Cardiac fibroblast (primary cell): ENCODE data around the gene CDC16.
"Not testable (repeated sequence)": the region's sequence is repeated elsewhere in the genome, so short reads cannot be mapped to it uniquely, and the experiment has no call there.

ENCODE experiments used
- DNase-seq, 2 donors: peaks; one replicate each; pipeline versions ENCODE4 v3.0.0 to v3.0.0-alpha.2; 2010; ENCODE audit warnings: low read depth in 2 of 2
- H3K4me3 ChIP-seq, 2 donors: replicated peaks in 1 of 2; 1 replicate in 1 of 2; 2 replicates in 1 of 2; pipeline ENCODE4 v1.5.1; 2011; ENCODE audit warnings: low read depth in 2 of 2, low read length in 2 of 2, mild to moderate bottlenecking in 2 of 2, moderate library complexity in 1 of 2
- CTCF ChIP-seq: IDR thresholded peaks from one replicate; pipeline ENCODE4 v1.5.1; 2011; ENCODE audit warnings: low read depth, mild to moderate bottlenecking, low read length, inconsistent platforms

The CDC16 gene

GRCh38 chr13:114249077-114249476, 14.4 kb downstream of the CDC16 start:
- no peak overlapping the region for H3K4me3 ChIP-seq
- TF ChIP-seq CTCF: no peak
- no peak for DNase-seq

GRCh38 chr13:114251639-114252440, 17.1 kb downstream of the CDC16 start:
- H3K4me3 ChIP-seq, DNase-seq: not testable (repeated sequence)

- no peak for DNase-seq
- no peak for TF ChIP-seq CTCF
- H3K4me3 ChIP-seq: no peak overlapping the region
Measured at GRCh38 chr13:114256547-114256946, 21.9 kb downstream of the CDC16 start.

- no peak for TF ChIP-seq CTCF
- no peak overlapping the region for H3K4me3 ChIP-seq
- no peak for DNase-seq
Measured at GRCh38 chr13:114257014-114257413, 22.3 kb downstream of the CDC16 start.

- TF ChIP-seq CTCF: no peak
- DNase-seq: no peak
- H3K4me3 ChIP-seq: no peak overlapping the region
Measured at GRCh38 chr13:114258589-114258988, 23.9 kb downstream of the CDC16 start.

GRCh38 chr13:114259374-114259773, 24.7 kb downstream of the CDC16 start:
- no peak for DNase-seq
- H3K4me3 ChIP-seq: no peak overlapping the region
- no peak for TF ChIP-seq CTCF

GRCh38 chr13:114259974-114260373, 25.3 kb downstream of the CDC16 start:
- DNase-seq: no peak
- H3K4me3 ChIP-seq: no peak overlapping the region
- no peak for TF ChIP-seq CTCF
